HG03558 (cell line): ENCODE results near the gene ESYT2.

Experiments used
- ATAC-seq: cut with Tn5 transposase; IDR thresholded peaks from one replicate; pipeline ENCODE4 v1.9.1; 2021; ENCODE audit warnings: moderate number of reproducible peaks; ENCODE audit not compliant: unreplicated experiment; ENCODE audit errors: extremely low read depth

ESYT2 gene

GRCh38 chr7:158805414-158805813 is 23.9 kb downstream of the ESYT2 start:
- no peak for ATAC-seq

DNA sequence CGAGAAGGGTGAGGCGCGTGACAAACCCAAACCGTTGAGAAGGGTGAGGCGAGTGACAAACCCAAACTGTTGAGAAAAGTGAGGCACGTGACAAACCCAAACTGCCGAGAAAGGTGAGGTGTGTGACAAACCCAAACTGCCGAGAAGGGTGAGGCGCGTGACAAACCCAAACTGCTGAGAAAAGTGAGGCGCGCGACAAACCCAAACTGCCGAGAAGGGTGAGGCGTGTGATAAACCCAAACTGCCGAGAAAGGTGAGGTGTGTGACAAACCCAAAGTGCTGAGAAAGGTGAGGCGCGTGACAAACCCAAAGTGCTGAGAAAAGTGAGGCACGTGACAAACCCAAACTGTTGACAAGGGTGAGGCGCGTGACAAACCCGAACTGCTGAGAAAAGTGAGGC is 25.0 kb downstream of the ESYT2 start:
- no peak for ATAC-seq

DNA sequence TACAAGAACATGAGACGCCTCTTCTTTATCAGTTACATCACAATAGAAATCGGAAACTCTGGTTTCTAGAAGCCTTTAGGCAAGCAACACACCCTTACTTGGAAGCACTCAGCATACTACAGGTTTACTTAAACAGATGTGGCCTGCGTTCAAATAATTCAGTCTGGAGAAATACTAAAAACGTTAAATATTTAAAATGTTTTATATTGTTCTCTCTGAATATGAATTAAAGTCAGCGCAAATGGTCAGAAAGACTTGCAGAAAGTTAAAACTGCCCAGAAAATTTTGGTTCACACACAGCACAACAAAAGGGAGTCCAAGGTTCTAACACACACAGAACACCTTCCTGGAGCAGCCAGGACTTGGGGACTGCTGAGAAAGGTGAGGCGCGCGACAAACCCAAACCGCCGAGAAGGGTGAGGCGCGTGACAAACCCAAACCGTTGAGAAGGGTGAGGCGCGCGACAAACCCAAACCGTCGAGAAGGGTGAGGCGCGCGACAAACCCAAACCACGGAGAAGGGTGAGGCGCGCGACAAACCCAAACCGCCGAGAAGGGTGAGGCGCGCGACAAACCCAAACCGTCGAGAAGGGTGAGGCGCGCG is 25.8 kb downstream of the ESYT2 start:
- no peak for ATAC-seq

DNA sequence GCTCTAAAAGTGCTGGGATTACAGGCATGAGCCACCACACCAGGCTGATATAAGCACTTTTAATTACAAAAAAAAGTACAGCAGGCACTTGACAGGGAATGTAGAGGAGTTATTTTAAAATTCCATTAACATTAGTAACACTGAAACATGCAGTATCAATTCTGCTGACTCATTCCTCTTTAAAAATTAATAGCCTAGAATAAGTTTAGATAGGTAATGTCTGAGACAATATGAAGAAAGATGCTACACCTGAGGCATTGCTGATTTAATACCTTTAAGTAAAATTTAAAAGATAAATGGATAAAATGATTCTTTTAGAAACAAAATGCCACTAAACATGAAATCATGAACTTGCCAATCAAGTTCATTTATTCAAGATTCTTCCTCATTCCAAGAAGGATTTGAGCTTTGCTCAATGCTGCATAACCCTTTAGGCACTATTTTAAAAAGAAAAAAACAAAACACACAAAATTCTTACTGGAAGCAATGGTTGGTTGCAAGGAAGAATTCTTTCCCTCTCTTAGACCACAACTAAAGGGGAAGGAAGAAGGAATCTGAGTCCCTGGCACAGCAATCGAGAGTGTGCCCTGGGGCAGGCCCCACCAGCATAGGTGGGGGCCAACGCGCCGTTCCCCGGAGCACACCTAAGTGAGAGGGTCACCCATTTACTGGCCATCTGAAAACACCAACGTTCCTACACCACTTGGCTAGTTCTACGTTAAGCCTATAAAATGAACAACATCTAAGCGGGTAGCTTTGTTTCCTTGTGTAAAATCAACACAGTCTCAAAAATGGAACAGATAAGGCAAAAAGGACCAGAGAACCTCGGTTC is 26.6 kb downstream of the ESYT2 start:
- ATAC-seq = no peak

DNA sequence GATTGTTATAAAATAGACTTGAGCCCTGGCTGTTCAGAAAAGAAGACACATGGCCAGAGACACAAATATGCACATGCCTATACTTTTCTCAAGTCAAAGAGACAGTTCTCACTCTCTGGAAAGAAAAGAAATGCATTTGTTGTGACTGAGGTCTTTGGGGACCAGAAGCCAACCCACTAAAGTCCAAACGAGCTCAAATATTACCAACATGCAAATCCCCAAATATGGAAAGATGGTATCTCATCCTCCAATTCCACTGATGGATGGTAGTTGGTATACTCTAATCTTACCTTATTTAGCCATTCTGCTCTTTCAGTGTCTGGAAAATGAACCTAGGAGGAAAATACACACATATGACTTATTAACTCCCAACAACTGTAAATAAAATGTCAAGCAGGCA is 30.6 kb downstream of the ESYT2 start:
- no peak for ATAC-seq

DNA sequence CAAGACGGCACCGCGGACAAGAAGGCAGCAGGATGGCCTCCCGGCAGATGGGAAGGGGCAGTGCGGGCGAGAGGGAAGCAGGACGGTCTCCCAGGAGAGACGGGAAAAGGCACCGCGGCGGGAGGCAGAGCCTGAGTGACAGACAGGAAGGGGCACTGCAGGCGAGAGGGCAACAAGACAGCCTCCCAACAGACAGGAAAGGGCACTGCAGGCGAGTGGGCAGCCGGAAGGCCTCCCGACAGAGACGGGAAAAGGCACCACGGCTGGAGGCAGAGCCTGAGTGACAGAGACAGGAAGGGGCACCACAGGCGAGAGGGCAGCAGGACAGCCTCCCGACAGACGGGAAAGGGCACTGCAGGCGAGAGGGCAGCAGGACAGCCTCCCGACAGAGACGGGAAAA is 32.6 kb downstream of the ESYT2 start:
- ATAC-seq = no peak

DNA sequence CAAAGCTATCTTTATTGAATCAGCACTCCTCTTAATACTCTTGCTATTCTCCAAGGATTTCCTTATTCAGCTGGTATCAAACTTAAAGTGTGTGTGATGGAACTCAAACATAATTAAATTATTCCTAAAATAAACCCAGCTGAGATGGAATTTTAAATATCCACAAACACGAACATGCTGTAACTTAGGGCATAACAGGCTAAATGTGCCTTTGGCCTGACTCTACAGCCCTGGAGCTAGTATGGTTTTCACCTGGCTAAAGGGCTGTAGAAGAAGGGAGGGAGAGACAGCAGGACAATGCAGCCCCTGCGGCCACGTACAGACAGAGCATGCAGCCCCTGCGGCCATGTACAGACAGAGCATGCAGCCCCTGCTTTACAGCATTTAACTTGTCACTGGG is 34.0 kb downstream of the ESYT2 start:
- ATAC-seq = no peak

GRCh38 chr7:158791107-158791506 is 38.2 kb downstream of the ESYT2 start:
- ATAC-seq = no peak

DNA sequence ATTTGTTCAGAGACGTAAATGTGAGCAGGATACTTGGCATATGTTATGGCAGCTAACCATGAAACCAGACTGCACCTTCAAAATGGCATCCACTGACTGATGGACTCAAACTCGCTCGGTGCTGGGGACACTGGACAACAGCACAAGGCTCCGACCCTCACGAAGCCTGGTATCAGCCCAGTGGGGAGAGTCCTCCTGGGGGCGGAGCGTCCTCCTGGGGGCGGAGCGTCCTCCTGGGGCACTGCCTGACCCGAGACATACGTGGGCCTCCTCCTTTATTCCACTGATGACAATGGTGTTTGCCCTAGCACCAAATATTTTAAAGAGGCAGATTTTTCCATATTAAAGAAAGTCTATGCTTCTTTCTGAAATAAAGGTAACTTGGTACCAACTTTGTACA is 39.5 kb downstream of the ESYT2 start:
- no peak for ATAC-seq

- ATAC-seq = no peak
These were observed 42.4 kb downstream of the ESYT2 start for GRCh38 chr7:158786898-158787297.

GRCh38 chr7:158784270-158784669 is 45.0 kb downstream of the ESYT2 start:
- no peak for ATAC-seq

DNA sequence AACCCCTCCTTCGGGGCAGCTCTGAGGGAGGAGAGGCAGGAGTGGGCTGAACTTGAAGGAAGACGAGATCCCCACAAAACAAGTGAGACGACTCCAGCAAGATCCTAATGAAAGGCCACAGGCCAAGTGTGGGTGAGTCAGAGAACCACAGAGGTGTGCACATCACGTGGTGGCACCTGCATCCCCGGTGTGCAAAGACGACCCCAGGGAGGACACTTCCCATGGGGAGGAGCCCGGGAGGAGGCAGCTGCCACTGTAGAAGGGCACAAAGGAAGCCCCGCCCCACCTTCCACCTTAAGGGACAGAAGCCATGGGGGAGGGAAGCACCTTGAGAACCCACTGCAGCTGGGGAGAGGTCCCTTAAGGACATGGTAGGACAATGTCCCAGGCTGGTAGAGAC is 45.7 kb downstream of the ESYT2 start:
- ATAC-seq = no peak

DNA sequence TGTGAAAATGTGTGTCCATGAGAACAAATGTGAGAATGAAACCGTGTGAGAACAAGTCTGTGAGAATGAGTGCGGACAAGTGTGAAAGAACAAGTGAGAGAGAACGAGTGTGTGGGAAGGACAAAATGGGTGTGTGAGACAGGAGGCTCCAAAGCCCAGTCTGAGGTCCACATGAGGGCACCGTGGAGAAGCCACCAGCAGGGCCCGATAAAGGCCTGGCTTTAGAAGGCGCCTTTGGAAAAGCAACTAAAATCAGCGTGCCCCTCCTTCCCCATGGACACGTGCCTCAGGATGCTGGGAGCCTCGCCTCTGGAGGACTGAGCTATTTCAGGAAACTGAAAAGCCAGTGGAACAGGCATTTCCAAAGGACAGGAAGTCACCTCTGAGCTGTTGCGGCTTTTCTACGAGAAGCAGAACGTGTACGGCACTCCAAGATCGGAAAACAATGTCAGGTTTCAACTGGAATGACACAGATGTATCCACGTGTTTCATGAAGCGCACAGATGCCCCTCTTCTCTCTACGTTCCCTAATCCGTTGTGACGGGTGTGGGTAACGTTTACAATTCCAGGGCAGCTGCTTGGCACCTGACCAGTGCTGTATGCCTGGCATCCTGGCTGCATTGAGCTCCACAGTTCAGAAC is 46.4 kb downstream of the ESYT2 start:
- ATAC-seq = no peak

DNA sequence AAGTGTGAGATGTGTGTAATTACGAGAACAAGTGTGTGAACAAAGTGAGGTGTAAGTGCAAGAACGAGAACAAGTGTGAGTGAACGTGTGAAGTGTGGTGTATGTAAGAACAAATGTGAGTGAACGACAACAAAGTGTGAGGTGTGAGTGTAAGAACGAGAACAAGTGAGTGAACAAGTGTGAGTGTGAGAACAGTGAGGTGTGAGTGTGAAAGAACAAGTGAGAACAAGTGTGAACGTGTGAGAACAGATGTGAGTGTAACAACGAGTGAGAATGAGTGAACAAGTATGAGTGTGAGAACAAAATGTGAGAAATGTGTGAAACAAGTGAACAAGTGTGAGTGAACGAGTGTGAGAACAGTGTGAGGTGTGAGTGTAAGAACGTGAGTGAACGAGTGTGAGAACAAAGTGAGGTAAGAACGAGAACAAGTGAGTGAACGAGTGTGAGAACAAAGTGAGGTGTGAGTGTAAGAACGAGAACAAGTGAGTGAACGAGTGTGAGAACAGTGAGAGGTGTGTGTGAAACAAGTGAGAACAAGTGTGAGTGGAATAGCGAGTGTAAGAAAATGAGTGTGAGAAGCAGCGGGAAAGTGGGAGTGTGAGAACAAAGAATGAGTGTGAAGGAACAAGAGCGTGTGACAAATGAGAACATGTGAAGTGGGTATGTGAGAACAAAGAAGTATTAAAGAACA is 47.2 kb downstream of the ESYT2 start:
- ATAC-seq = no peak

GRCh38 chr7:158781217-158781973 is 47.9 kb downstream of the ESYT2 start:
- no peak for ATAC-seq

DNA sequence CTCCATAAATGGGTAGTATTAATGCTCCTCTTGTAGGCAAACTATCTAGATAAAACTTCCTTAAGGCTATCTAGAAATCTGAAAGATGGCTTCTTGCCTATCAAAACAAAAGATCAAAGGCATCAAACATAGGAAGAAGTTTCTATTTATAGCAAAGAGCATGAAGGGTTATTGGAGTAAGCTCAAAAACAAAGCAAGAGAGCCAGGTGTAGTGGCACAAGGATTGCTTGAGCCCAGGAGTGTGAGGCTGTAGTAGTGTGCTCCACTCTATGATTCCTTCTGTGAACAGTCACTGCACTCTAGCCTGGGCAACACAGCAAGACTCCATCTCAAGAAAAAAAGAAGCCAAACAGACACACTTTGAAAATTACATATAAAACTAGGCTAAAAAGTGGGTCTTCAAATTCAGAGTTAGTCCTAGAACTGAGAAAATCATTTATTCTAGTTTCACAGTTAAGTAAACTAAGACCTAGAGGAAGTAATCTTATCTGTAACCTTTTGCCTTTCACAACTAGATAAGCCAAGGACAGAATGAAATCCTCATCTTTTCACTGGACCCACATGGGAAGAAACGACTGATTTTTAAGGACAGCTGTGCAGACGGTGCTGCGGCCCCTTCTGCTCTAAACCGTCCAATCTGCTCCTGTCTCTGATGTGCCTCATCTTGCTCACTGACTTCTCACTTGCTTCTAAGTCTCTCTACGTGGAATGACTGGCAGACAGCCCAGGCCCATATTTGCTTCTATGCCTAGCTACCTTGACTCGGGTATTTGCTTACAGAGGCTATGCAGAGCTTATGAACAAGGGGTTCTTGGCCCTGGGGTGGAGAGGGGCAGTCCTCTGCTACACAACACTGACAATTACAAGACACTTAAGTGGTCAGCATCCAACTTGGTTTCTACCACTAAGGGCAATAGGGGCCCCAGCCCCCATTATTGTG is 50.0 kb downstream of the ESYT2 start:
- ATAC-seq = no peak

DNA sequence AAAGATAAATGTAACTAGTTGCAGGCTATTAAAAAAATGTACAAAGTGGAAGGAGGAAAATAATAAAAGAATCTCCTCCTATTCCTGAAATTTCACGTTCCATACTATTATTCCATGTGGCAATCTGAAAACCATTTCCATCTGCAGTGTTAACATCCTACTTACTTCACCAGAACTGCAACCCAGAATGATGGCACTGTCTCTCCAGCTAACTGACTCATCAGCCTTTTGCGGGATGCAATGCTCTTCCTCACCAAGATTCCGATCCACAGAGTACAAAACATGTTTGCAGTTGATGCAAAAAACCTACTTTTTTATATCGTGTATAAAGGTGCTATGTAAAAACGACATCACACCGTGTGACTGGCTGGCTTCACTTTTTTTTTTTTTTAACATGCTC is 50.8 kb downstream of the ESYT2 start:
- no peak for ATAC-seq

DNA sequence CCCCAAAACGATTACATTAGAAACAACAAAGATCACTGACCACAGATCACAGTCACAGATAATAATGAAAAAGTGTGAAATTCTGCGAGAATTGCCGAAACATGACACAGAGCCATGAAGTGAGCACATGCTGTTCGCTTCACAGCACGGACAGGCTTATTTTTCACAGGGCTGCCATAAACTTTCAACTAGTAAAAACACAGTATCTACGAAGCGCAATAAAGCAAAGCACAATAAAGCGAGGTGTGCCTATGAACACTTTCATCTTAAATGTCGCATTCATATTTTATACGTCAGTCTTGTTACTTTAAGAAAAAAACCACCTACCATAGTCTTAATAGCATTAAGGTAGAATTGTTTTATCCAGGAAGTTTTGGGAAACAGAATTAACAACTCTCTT is 51.5 kb downstream of the ESYT2 start:
- ATAC-seq = no peak

DNA sequence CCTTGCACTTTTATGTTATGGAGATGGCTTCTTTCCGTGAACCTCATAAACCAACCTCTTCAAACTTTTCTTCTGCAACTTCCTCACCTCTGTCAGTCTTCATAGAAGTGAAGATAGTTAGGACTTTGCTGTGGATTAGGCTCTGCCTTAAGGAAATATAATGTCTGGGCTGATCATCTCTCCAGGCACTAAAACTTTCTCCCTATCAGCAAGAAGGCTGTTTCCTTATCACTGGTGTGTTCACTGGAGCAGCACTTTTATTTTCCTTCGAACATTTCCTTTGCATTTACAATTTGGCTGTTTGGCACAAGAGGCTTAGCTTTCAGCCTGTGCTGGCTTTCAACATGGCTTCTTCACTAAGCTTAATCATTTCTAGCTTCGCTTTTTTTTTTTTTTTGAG is 52.8 kb downstream of the ESYT2 start:
- no peak for ATAC-seq
